ENCODE measurements around the gene POU2AF3. TPM values are rescaled to one million over a fixed set of nuclear protein-coding genes. Genes with fewer than 3 reads are reported as not detected.
A peak's percentile ranks its signal among the peaks of the same experiment; 100 is the strongest.

The POU2AF3 gene
- total and polyA plus RNA-seq, 2 donors (not counting 1 experiment from before 2014, with no cell fraction given) = 0.51 to 2.1 TPM

DNA sequence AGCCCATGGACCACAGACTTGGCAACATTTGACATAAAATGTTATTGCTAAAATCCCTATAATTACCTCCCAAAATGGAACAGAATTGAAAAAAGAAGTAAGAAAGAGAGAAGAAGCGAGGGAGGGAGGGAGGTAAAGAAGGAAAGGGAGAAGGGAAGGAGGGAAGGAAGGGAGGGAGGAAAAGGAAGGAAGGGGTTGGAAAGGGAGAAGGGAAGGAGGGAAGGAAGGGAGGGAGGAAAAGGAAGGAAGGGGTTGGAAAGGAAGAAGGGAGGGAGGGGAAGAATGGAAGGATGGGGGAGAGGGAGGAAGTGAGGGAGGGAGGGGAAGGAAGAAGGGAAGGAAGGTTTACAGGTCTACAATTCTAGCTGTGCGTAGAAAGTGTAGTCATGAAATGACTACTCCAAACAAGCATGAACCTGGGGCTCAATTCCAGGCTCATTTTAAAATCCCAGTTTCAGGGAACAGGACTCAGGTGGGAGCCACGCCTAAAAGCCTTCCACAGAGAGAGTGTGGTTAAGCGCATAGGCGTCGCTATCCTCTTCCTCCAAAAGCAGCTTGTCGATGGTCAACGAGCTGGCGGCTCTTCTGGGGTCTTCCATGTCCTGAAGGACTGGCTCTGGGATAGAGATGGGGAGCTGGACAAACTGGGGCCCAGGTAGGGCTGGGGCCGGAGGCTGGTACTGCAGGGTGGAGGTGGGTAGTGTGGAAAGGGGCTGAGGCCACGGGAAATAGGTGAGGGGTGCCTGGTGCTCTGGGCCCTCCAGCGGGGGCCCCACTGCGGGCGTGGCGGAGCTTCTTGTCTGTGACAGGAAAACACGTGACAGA is 55.6 kb downstream of the POU2AF3 start:
- Mint-ChIP-seq H3K4me1 (peaks cover 56% of the 10 kb centered on the region), H3K27ac (peak overlapping the region; percentile 85), H3K9me3 (ENCODE audit: insufficient read depth) (no peaks in the 10 kb centered on the region), H3K4me3 (no peak overlapping the region), H3K27me3 (no peaks in the 10 kb centered on the region)
- Histone ChIP-seq H3K9me3 (ENCODE audit: control extremely low read depth in 1 of 3, control insufficient read depth in 2 of 3, insufficient read depth in 1 of 3, low read length in 2 of 3) (peaks cover 0 to 5% (median 0%) of the 10 kb centered on the region in 3 donors), H3K27me3 (replicated peaks in 1 of 4; ENCODE audit: control extremely low read depth in 1 of 4, control insufficient read depth in 3 of 4, insufficient read depth in 4 of 4, low read length in 3 of 4) (no peaks in the 10 kb centered on the region), H3K79me2 (ENCODE audit: control insufficient read depth, insufficient read depth, low read length) (peaks cover 16% of the 10 kb centered on the region), H3K4me1 (ENCODE audit: control insufficient read depth in 2 of 2, insufficient read depth in 2 of 2, low read length in 2 of 2) (peaks cover 25 to 32% of the 10 kb centered on the region in 2 donors), H3K27ac (ENCODE audit: low read length in 2 of 2) (peak overlapping the region in 1 of 2 donors; percentile 71), H4K20me1 (ENCODE audit: control insufficient read depth, insufficient read depth, low read length, poor library complexity, severe bottlenecking) (peaks cover 58% of the 10 kb centered on the region), H3K9ac (ENCODE audit: low read length) (no peak overlapping the region), H2AFZ (ENCODE audit: insufficient read depth, low read depth, low read length, poor library complexity, severe bottlenecking) (no peak overlapping the region), H3K36me3 (replicated peaks in 1 of 2; ENCODE audit: control extremely low read depth in 1 of 2, control insufficient read depth in 1 of 2, extremely low read depth in 1 of 2, insufficient read depth in 2 of 2, low read length in 1 of 2) (peaks cover 1 to 78% of the 10 kb centered on the region in 2 experiments), H3K4me2 (replicated peaks; ENCODE audit: low read depth, low read length, poor library complexity, severe bottlenecking) (no peak overlapping the region), H3K4me3 (ENCODE audit: control extremely low read depth in 1 of 5, extremely low read depth in 1 of 5, insufficient read depth in 1 of 5, low read depth in 2 of 5, low read length in 4 of 5) (no peak overlapping the region)
- ATAC-seq (ENCODE audit: low read depth) (no peak), DNase-seq (peak; percentile 3)
- no peak for TF ChIP-seq EZH2 (IDR thresholded peaks at IDR 0.05; ENCODE audit: borderline replicate concordance, insufficient read depth, low read depth, low read length, poor library complexity, severe bottlenecking)
- TF ChIP-seq, protein P1, sequence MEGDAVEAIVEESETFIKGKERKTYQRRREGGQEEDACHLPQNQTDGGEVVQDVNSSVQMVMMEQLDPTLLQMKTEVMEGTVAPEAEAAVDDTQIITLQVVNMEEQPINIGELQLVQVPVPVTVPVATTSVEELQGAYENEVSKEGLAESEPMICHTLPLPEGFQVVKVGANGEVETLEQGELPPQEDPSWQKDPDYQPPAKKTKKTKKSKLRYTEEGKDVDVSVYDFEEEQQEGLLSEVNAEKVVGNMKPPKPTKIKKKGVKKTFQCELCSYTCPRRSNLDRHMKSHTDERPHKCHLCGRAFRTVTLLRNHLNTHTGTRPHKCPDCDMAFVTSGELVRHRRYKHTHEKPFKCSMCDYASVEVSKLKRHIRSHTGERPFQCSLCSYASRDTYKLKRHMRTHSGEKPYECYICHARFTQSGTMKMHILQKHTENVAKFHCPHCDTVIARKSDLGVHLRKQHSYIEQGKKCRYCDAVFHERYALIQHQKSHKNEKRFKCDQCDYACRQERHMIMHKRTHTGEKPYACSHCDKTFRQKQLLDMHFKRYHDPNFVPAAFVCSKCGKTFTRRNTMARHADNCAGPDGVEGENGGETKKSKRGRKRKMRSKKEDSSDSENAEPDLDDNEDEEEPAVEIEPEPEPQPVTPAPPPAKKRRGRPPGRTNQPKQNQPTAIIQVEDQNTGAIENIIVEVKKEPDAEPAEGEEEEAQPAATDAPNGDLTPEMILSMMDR (IDR thresholded peaks at IDR 0.05) = no peak
- ChIA-PET POLR2A (interaction anchor here (0.5 to 1.1 kb wide), 4 partner anchors 18 to 82 kb away, joined by 3 to 8 read pairs (median 4); no protein-coding TSS in a partner anchor), CTCF (interaction anchor here (0.9 to 32.5 kb wide), 8 partner anchors 10 to 71 kb away, joined by 3 to 922 read pairs (median 4); no protein-coding TSS in a partner anchor)
- WGBS (ENCODE audit: insufficient coverage) = 92% methylated on average over 10 of the region's 16 CpGs
- intact Hi-C loops (cut with micrococcal nuclease) = no loop called here

DNA sequence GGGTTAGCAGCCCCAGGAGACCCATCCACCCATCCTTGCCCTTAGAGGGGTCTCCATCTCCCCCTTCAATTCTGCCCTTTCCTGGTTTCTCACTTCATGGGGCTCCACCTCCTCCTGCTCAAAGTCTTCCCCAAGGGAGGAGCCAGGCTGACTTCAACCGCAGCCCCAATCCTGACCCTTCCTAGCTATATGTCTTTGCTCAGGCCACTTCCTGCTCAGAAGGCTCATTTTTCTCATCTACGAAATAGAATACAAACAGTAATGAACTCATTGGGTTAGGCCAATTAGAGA is 56.2 kb downstream of the POU2AF3 start:
- Histone ChIP-seq H3K36me3 (replicated peaks in 1 of 2; ENCODE audit: control extremely low read depth in 1 of 2, control insufficient read depth in 1 of 2, extremely low read depth in 1 of 2, insufficient read depth in 2 of 2, low read length in 1 of 2) (peaks cover 0 to 83% of the 10 kb centered on the region in 2 experiments), H4K20me1 (ENCODE audit: control insufficient read depth, insufficient read depth, low read length, poor library complexity, severe bottlenecking) (peaks cover 63% of the 10 kb centered on the region)
- CTCF ChIA-PET = interaction anchor here (0.9 to 32.5 kb wide), 8 partner anchors 9 to 71 kb away, joined by 3 to 922 read pairs (median 4); no protein-coding TSS in a partner anchor

More for the DNA sequence above, 56.2 kb downstream of the POU2AF3 start:
- Histone ChIP-seq H3K27me3 (replicated peaks in 1 of 4; ENCODE audit: control extremely low read depth in 1 of 4, control insufficient read depth in 3 of 4, insufficient read depth in 4 of 4, low read length in 3 of 4) (no peaks in the 10 kb centered on the region), H3K27ac (ENCODE audit: low read length in 2 of 2) (peak overlapping the region in 1 of 2 donors; percentile 71), H3K4me3 (ENCODE audit: control extremely low read depth in 1 of 5, extremely low read depth in 1 of 5, insufficient read depth in 1 of 5, low read depth in 2 of 5, low read length in 4 of 5) (no peak overlapping the region), H3K4me2 (replicated peaks; ENCODE audit: low read depth, low read length, poor library complexity, severe bottlenecking) (no peak overlapping the region), H2AFZ (ENCODE audit: insufficient read depth, low read depth, low read length, poor library complexity, severe bottlenecking) (no peak overlapping the region), H3K4me1 (ENCODE audit: control insufficient read depth in 2 of 2, insufficient read depth in 2 of 2, low read length in 2 of 2) (peaks cover 26 to 35% of the 10 kb centered on the region in 2 donors), H3K9me3 (ENCODE audit: control extremely low read depth in 1 of 3, control insufficient read depth in 2 of 3, insufficient read depth in 1 of 3, low read length in 2 of 3) (peaks cover 0 to 5% (median 0%) of the 10 kb centered on the region in 3 donors), H3K9ac (ENCODE audit: low read length) (no peak overlapping the region), H3K79me2 (ENCODE audit: control insufficient read depth, insufficient read depth, low read length) (peaks cover 22% of the 10 kb centered on the region)
- peaks cover 52% of the 10 kb centered on the region for H3K4me1 Mint-ChIP-seq
- no CpG with 5 or more reads among the region's 2 CpGs for WGBS (ENCODE audit: insufficient coverage)
- peak overlapping the region; percentile 76 for H3K27ac Mint-ChIP-seq
- no peak for TF ChIP-seq EZH2 (IDR thresholded peaks at IDR 0.05; ENCODE audit: borderline replicate concordance, insufficient read depth, low read depth, low read length, poor library complexity, severe bottlenecking)
- TF ChIP-seq, protein P1 (IDR thresholded peaks at IDR 0.05) = no peak
- H3K4me3 Mint-ChIP-seq = no peak overlapping the region
- intact Hi-C loops (cut with micrococcal nuclease) = no loop called here
- H3K9me3 Mint-ChIP-seq (ENCODE audit: insufficient read depth) = no peaks in the 10 kb centered on the region
- no peaks in the 10 kb centered on the region for H3K27me3 Mint-ChIP-seq
- ATAC-seq (ENCODE audit: low read depth) = no peak
- DNase-seq = no peak
- POLR2A ChIA-PET = interaction anchor here (0.5 to 1.1 kb wide), 4 partner anchors 18 to 82 kb away, joined by 3 to 8 read pairs (median 4); no protein-coding TSS in a partner anchor
